ENCODE data around the gene TRERF1. TPM values are rescaled to one million over a fixed set of nuclear protein-coding genes. Genes with fewer than 3 reads are reported as not detected.

TRERF1 gene
- polyA plus RNA-seq, 4 donors = 12.7 to 18.7 (median 16.3) TPM

DNA sequence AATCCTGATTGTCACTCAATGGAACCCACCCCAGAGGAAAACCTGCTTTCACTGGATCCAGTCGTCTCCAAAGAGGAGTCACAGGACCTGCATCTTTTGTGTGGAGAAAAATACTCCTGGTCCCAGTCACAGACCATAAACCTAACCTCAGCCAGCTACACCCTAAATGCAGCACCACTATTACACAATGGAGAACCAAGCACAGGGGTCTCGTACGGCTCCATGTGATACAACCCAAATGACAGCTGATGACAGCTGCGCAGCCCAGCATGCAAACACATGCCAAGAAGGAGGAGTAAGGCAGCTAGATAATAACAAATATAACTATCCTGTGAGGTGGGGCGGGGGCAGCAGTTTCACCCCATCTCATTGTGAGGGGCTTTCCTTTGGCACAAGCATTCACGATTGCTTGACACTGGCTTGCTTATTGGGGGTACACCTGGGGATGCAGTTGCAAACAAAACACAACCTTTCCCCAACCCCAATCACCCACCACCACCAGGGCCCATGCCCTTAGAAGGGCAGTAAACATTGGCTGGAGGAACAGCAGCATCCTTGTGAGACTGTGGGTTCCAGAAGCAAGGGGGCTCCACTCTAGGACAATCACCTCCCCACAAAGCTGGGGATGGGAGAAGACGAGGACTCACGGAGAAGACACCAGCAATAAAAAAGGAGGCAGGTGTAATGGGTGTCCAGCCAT is 51.5 kb downstream of the TRERF1 start:
- no peak for DNase-seq (ENCODE audit: low read depth in 4 of 4, low spot score in 3 of 4)

- no peak for DNase-seq (ENCODE audit: low read depth in 4 of 4, low spot score in 3 of 4)
These were observed 55.0 kb downstream of the TRERF1 start for GRCh38 chr6:42396720-42397119.

- DNase-seq (ENCODE audit: low read depth in 4 of 4, low spot score in 3 of 4) = no peak
These were observed 56.7 kb downstream of the TRERF1 start for GRCh38 chr6:42394881-42395620.

DNA sequence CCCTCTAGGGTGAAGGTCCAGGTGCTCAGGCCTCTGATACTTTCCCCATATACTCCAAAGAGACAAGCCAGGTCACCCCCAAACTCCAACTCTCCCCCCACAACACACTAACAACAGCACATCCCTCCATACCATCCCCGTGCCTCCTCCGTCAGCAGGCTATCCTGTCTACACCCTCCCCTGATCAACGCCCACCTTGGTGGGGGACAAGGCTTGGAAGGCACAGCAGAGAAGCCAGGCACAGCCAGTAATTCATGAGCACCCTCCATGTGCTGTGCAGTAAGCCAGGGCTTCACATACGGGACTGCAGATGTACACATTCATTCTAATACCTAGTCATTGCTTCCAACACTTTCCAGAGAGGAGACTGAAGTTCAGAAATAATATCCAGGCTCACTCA is 57.6 kb downstream of the TRERF1 start:
- no peak for DNase-seq (ENCODE audit: low read depth in 4 of 4, low spot score in 3 of 4)

- DNase-seq (ENCODE audit: low read depth in 4 of 4, low spot score in 3 of 4) = no peak
These were observed 58.4 kb downstream of the TRERF1 start for GRCh38 chr6:42393339-42393738.

- DNase-seq (ENCODE audit: low read depth in 4 of 4, low spot score in 3 of 4) = no peak
These were observed 58.9 kb downstream of the TRERF1 start for GRCh38 chr6:42392833-42393232.

DNA sequence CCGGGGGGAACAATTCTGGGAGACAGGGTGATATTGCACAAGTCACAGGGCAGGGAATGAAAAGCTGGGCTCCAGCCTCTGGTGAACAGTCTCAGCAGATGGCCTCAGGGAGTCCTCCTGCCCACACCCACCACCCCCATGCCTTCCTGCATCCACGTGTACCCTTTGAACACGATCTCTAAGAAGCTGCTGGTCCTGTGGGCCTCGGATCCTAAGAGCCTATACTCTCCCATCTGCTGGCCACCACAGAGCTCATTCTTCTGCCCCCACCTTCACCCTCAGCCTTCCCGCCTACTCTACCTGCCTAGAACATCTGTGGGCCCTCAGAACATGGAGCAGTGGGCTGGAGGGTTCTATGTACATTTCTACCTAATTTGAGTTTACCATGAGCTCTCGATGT is 60.3 kb downstream of the TRERF1 start:
- DNase-seq (ENCODE audit: low read depth in 4 of 4, low spot score in 3 of 4) = no peak

DNA sequence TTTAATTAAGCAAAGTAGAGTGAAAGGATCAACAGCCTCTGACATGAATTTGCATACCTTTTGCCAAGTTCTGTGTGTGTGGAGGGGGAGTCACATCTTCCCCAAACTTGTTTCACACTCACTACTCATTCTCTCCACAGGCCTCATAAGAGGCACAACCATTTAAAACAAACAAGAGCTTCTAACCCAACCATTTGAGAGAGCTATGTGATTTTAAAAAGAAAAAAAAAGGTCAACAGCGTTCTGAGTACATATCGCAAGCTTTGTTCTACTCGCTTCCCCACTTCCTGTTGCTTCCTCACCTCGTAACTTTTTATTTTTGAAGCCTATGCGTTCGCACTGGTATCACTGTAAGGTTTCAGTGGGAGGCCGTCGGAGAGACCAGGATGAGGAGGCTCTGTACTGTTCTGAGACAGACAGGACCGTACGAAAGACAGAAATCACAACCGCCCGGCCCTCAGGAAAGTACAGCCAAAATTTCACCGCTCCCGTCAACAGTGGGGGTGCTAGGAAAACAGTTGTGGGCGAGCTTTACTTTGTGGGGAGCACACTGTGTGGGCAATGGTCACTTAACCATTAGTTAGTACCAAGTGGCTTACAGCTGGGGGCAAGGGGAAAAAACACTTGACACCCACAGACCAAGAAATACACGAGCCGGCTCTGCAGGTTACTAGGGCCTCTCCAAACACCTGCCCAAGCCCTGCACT is 61.3 kb downstream of the TRERF1 start:
- DNase-seq (ENCODE audit: low read depth in 4 of 4, low spot score in 3 of 4) = no peak

- no peak for DNase-seq (ENCODE audit: low read depth in 4 of 4, low spot score in 3 of 4)
These were observed 62.0 kb downstream of the TRERF1 start for GRCh38 chr6:42389736-42390135.

DNA sequence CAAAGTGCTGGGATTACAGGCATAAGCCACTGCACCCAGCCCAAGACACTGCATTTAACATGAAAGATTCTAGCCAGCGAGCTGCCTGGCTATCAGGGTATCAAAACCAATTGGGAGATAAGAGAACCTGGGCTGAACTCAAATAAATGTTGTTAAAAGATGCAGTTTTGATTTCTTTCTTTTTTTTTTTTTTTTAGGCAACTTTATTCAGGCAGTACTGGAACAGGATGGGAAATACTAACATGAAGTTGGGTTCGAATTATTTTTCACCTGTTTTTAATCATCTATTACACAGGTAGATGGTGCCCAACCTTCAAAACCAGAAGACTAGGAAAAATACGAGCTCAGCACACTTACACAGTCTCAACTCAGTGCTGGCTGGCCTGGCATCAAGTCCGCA is 63.7 kb downstream of the TRERF1 start:
- no peak for DNase-seq (ENCODE audit: low read depth in 4 of 4, low spot score in 3 of 4)

DNA sequence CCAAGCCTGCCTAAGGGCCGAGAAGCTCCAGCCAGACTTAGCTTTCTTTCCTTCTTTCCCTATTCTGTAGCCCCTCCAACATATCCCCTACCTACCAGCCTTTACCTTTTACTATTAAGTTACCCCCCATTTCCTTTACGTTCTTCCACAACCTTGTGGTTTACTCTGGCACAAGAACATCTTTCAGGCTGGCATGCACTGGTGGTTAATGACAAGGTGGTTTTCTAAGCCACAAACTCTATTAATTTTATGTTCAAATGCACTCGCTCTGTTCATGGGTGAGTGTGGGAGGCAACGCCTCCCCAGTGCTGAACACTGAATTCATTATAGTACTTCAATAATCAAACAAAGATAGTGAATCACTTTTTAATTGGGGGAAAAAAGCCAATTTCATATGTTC is 64.4 kb downstream of the TRERF1 start:
- DNase-seq (ENCODE audit: low read depth in 4 of 4, low spot score in 3 of 4) = no peak

GRCh38 chr6:42385339-42385738 is 66.4 kb downstream of the TRERF1 start:
- no peak for DNase-seq (ENCODE audit: low read depth in 4 of 4, low spot score in 3 of 4)

GRCh38 chr6:42383421-42384205 is 68.1 kb downstream of the TRERF1 start:
- no peak for DNase-seq (ENCODE audit: low read depth in 4 of 4, low spot score in 3 of 4)

DNA sequence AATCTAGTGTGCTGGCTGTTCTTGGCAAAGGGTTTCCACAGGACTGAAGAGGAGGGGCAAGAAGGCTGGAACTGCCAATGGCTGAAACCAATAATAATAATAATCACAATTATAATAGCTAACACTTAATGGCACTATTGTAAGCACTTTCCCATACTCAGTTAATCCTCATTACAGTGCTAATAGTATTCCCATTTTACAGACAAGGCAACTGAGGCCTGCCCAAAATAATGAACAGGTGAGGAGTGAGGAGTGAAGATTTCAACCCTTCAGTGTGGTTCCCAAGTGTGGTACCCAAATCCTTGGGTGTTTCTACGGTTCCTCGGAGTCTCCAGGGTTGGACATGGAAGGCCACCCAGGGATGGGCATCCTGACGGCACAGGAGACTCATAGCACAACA is 69.9 kb downstream of the TRERF1 start:
- DNase-seq (ENCODE audit: low read depth in 4 of 4, low spot score in 3 of 4) = no peak

DNA sequence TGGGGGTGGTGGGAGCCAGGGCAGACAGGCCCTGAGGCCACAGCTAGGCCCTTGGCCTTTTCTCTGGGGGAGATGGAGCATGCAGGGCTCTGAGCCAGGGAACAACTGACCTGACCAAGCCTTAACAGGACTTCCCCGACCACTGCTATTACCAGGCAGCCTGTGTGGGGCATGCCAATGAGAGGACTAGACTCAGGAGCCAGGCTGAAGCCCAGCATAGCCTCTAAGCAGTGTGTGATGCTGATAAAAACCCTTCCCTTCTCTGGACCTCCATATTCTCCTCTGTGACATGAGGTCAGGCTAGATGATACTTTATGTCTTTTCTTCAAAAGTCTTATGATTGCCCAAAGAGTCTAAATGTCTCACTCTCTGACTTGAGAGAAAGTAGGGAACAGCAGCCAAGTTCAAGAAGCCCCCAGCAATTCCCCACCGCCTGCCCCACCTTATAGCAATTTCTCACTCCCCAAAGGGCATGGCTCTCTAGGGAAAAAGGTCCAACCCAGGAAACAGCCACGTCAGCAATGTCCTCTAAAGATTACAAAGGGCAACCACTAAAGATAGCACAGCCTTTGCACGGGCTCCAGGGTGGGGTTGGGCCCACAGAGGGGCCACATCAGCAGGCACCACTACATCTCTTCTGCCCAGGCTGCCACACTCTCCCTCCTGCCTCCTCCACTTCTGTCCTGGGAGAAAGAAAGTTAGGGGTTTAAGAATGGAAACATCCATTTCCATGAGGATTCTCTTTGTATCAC is 71.3 kb downstream of the TRERF1 start:
- no peak for DNase-seq (ENCODE audit: low read depth in 4 of 4, low spot score in 3 of 4)

DNA sequence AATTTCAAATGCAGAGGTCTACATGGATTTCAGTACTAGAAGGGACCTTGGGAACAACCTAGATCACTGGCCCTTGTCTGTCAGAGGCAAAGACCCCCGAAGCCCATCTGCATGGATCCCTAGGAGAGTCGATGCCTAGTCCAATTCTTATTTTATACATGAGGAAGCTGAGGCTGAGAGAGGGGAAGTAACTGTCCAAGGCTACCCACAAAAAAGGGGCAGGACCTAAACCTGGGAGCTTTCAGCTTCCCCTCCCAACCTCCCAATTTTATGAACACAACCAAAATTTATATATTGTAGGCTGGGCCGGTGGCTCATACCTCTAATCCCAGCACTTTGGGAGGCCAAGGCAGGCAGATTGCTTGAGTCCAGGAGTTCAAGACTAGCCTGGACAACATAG is 73.2 kb downstream of the TRERF1 start:
- no peak for DNase-seq (ENCODE audit: low read depth in 4 of 4, low spot score in 3 of 4)

- no peak for DNase-seq (ENCODE audit: low read depth in 4 of 4, low spot score in 3 of 4)
These were observed 73.6 kb downstream of the TRERF1 start for GRCh38 chr6:42378125-42378524.

DNA sequence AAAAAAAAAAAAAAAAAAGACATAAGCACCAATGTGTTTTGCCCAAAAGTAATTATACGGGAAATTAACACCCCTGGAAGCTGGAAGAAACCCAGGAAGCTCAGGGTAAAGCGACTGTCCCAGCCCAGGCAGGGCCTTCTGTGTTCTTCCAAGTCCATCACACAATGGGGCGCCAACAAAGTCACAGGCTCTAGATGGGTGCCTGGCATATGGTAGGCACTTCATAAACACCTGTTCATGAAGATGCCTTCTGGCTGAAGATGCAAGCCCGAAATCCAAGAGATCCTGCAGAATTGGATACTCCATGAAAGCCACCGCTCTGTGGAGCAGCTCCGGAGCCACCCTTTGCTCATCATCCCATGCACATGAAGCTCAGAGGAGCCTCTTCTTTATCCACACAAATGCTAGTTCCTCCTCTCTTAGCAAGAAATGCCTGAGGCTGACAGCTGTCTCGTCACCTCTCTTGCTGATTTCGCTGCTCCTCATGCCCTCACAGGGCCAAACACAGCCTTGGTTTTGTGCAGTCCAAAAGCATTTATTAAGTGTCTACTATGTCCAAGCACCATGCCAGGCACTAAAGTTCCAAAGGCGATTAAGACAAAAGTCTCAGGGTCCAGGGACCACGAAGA is 76.6 kb downstream of the TRERF1 start:
- DNase-seq (ENCODE audit: low read depth in 4 of 4, low spot score in 3 of 4) = no peak

GRCh38 chr6:42374018-42374669 is 77.6 kb downstream of the TRERF1 start:
- DNase-seq (ENCODE audit: low read depth in 4 of 4, low spot score in 3 of 4) = no peak
